ENCODE results near the gene HOXB3. TPM values are rescaled to one million over a fixed set of nuclear protein-coding genes. Genes with fewer than 3 reads are reported as not detected.
A peak's percentile ranks its signal among the peaks of the same experiment; 100 is the strongest.

Gene HOXB3
- total RNA-seq, 1 donor from 2014 or later, result 2.5 TPM

- Mint-ChIP-seq H3K4me3 (no peak overlapping the region), H3K4me1 (ENCODE audit: low read depth) (peaks cover 30% of the 10 kb centered on the region), H3K36me3 (ENCODE audit: low read depth) (peaks cover 13% of the 10 kb centered on the region), H3K9me3 (no peaks in the 10 kb centered on the region), H3K27me3 (ENCODE audit: insufficient read depth) (peaks cover 20% of the 10 kb centered on the region), H3K27ac (no peak overlapping the region)
- intact Hi-C loops (cut with micrococcal nuclease), result no loop called here
- no peak for DNase-seq (ENCODE audit: low spot score)
Measured at GRCh38 chr17:48553190-48553547, 36.9 kb downstream of the HOXB3 start.

- H3K9me3 Mint-ChIP-seq, result no peaks in the 10 kb centered on the region
- H3K4me3 Mint-ChIP-seq, result no peak overlapping the region
- peaks cover 35% of the 10 kb centered on the region for H3K4me1 Mint-ChIP-seq (ENCODE audit: low read depth)
- peaks cover 17% of the 10 kb centered on the region for H3K27me3 Mint-ChIP-seq (ENCODE audit: insufficient read depth)
- H3K36me3 Mint-ChIP-seq (ENCODE audit: low read depth), result peaks cover 13% of the 10 kb centered on the region
- intact Hi-C loops (cut with micrococcal nuclease), result no loop called here
- DNase-seq (ENCODE audit: low spot score), result no peak
- no peak overlapping the region for H3K27ac Mint-ChIP-seq
Measured at GRCh38 chr17:48552466-48553189, 37.4 kb downstream of the HOXB3 start.

GRCh38 chr17:48551596-48552465, 38.2 kb downstream of the HOXB3 start:
- no peak for DNase-seq (ENCODE audit: low spot score)
- H3K27ac Mint-ChIP-seq, result no peak overlapping the region
- H3K36me3 Mint-ChIP-seq (ENCODE audit: low read depth), result peaks cover 13% of the 10 kb centered on the region
- no peaks in the 10 kb centered on the region for H3K9me3 Mint-ChIP-seq
- no peak overlapping the region for H3K4me3 Mint-ChIP-seq
- peaks cover 16% of the 10 kb centered on the region for H3K27me3 Mint-ChIP-seq (ENCODE audit: insufficient read depth)
- peaks cover 43% of the 10 kb centered on the region for H3K4me1 Mint-ChIP-seq (ENCODE audit: low read depth)
- intact Hi-C loops (cut with micrococcal nuclease), result no loop called here

GRCh38 chr17:48551214-48551555, 38.9 kb downstream of the HOXB3 start:
- intact Hi-C loops (cut with micrococcal nuclease), result no loop called here
- Mint-ChIP-seq H3K4me1 (ENCODE audit: low read depth) (peaks cover 50% of the 10 kb centered on the region), H3K9me3 (no peaks in the 10 kb centered on the region), H3K4me3 (no peak overlapping the region), H3K36me3 (ENCODE audit: low read depth) (peaks cover 8% of the 10 kb centered on the region), H3K27ac (no peak overlapping the region), H3K27me3 (ENCODE audit: insufficient read depth) (peaks cover 11% of the 10 kb centered on the region)
- DNase-seq (ENCODE audit: low spot score), result no peak

GRCh38 chr17:48550502-48551213, 39.4 kb downstream of the HOXB3 start:
- Mint-ChIP-seq H3K36me3 (ENCODE audit: low read depth) (peaks cover 8% of the 10 kb centered on the region), H3K4me3 (no peak overlapping the region), H3K27me3 (ENCODE audit: insufficient read depth) (peaks cover 6% of the 10 kb centered on the region), H3K27ac (no peak overlapping the region), H3K4me1 (ENCODE audit: low read depth) (peaks cover 51% of the 10 kb centered on the region), H3K9me3 (no peaks in the 10 kb centered on the region)
- DNase-seq (ENCODE audit: low spot score), result no peak
- intact Hi-C loops (cut with micrococcal nuclease), result no loop called here

- H3K4me3 Mint-ChIP-seq, result no peak overlapping the region
- DNase-seq (ENCODE audit: low spot score), result no peak
Measured at GRCh38 chr17:48549914-48550501, 40.0 kb downstream of the HOXB3 start.

GRCh38 chr17:48549281-48549630, 40.8 kb downstream of the HOXB3 start:
- Mint-ChIP-seq H3K4me3 (no peak overlapping the region), H3K27ac (no peak overlapping the region)
- intact Hi-C loops (cut with micrococcal nuclease), result no loop called here

More at GRCh38 chr17:48549914-48550501, 40.0 kb downstream of the HOXB3 start:
- Mint-ChIP-seq H3K9me3 (no peaks in the 10 kb centered on the region), H3K36me3 (ENCODE audit: low read depth) (peaks cover 7% of the 10 kb centered on the region), H3K4me1 (ENCODE audit: low read depth) (peaks cover 50% of the 10 kb centered on the region), H3K27ac (no peak overlapping the region), H3K27me3 (ENCODE audit: insufficient read depth) (peaks cover 3% of the 10 kb centered on the region)
- intact Hi-C loops (cut with micrococcal nuclease), result no loop called here

GRCh38 chr17:48548523-48549280, 41.3 kb downstream of the HOXB3 start:
- no peak for DNase-seq (ENCODE audit: low spot score)
- Mint-ChIP-seq H3K27ac (peak overlapping the region; percentile 80), H3K9me3 (no peaks in the 10 kb centered on the region), H3K4me1 (ENCODE audit: low read depth) (peaks cover 58% of the 10 kb centered on the region), H3K27me3 (ENCODE audit: insufficient read depth) (peaks cover 3% of the 10 kb centered on the region), H3K36me3 (ENCODE audit: low read depth) (peaks cover 9% of the 10 kb centered on the region), H3K4me3 (peak overlapping the region; percentile 75)
- intact Hi-C loops (cut with micrococcal nuclease), result no loop called here

More at GRCh38 chr17:48549281-48549630, 40.8 kb downstream of the HOXB3 start:
- peaks cover 3% of the 10 kb centered on the region for H3K27me3 Mint-ChIP-seq (ENCODE audit: insufficient read depth)
- H3K4me1 Mint-ChIP-seq (ENCODE audit: low read depth), result peaks cover 53% of the 10 kb centered on the region
- DNase-seq (ENCODE audit: low spot score), result no peak
- H3K36me3 Mint-ChIP-seq (ENCODE audit: low read depth), result peaks cover 7% of the 10 kb centered on the region
- H3K9me3 Mint-ChIP-seq, result no peaks in the 10 kb centered on the region

GRCh38 chr17:48547808-48548522, 42.1 kb downstream of the HOXB3 start:
- peak; percentile 43 for DNase-seq (ENCODE audit: low spot score)
- intact Hi-C loops (cut with micrococcal nuclease), result loop anchor here (2.0 kb wide), 1 partner anchor 31 kb away; the partner anchor contains the start of gene HOXB4
- H3K4me1 Mint-ChIP-seq (ENCODE audit: low read depth), result peaks cover 57% of the 10 kb centered on the region
- peak overlapping the region; percentile 75 for H3K4me3 Mint-ChIP-seq
- peaks cover 9% of the 10 kb centered on the region for H3K36me3 Mint-ChIP-seq (ENCODE audit: low read depth)
- H3K9me3 Mint-ChIP-seq, result no peaks in the 10 kb centered on the region
- H3K27ac Mint-ChIP-seq, result peak overlapping the region; percentile 80
- H3K27me3 Mint-ChIP-seq (ENCODE audit: insufficient read depth), result peaks cover 3% of the 10 kb centered on the region

- H3K27ac Mint-ChIP-seq, result peak overlapping the region; percentile 80
- H3K27me3 Mint-ChIP-seq (ENCODE audit: insufficient read depth), result peaks cover 1% of the 10 kb centered on the region
- intact Hi-C loops (cut with micrococcal nuclease), result loop anchor here (2.0 kb wide), 1 partner anchor 32 kb away; the partner anchor contains the start of gene HOXB4
- H3K4me3 Mint-ChIP-seq, result peak overlapping the region; percentile 75
- H3K9me3 Mint-ChIP-seq, result no peaks in the 10 kb centered on the region
- H3K36me3 Mint-ChIP-seq (ENCODE audit: low read depth), result peaks cover 14% of the 10 kb centered on the region
- H3K4me1 Mint-ChIP-seq (ENCODE audit: low read depth), result peaks cover 54% of the 10 kb centered on the region
- DNase-seq (ENCODE audit: low spot score), result no peak
Measured at GRCh38 chr17:48546924-48547807, 42.9 kb downstream of the HOXB3 start.

All from activated T-helper 1 cell treated with anti-CD3 and anti-CD28 coated beads, Interleukin-12 subunit alpha, Interleukin-12 subunit beta, Interleukin-2, Interleukin-4 antibody, amounts not matched to agents 30 ng/mL and 10 ng/mL and 1 ng/mL, durations not matched to agents 14 hours and 24 hours and 36 hours (primary cell).